Fibroblast of mammary gland (primary cell): Measurements from ENCODE around the gene NFIA.

ENCODE experiments used
- DNase-seq: peaks from one replicate; pipeline ENCODE4 v3.0.0-alpha.2; 2010; ENCODE audit warnings: low read depth
- H3K4me3 ChIP-seq: 2 replicates; pipeline ENCODE4 v1.5.1; 2011; ENCODE audit warnings: low read depth, mild to moderate bottlenecking, low read length, moderate library complexity; ENCODE audit not compliant: control insufficient read depth
- CTCF ChIP-seq: conservative IDR thresholded peaks from 2 replicates; pipeline ENCODE4 v1.5.1; 2011; ENCODE audit warnings: low read depth, low read length, inconsistent platforms; ENCODE audit not compliant: control insufficient read depth, insufficient read depth

The NFIA gene

GRCh38 chr1:61133335-61134019, 51.1 kb downstream of the NFIA start:
- no peak for TF ChIP-seq CTCF
- no peak for DNase-seq
- no peak overlapping the region for H3K4me3 ChIP-seq

GRCh38 chr1:61135291-61135690, 52.9 kb downstream of the NFIA start:
- no peak for TF ChIP-seq CTCF
- no peak overlapping the region for H3K4me3 ChIP-seq
- no peak for DNase-seq

- DNase-seq = no peak
- TF ChIP-seq CTCF = no peak
- no peak overlapping the region for H3K4me3 ChIP-seq
Observed at GRCh38 chr1:61138305-61138704, 55.9 kb downstream of the NFIA start.

GRCh38 chr1:61138921-61139774, 56.8 kb downstream of the NFIA start:
- no peak overlapping the region for H3K4me3 ChIP-seq
- peak; percentile 74 for DNase-seq
- no peak for TF ChIP-seq CTCF

GRCh38 chr1:61139775-61140549, 57.6 kb downstream of the NFIA start:
- H3K4me3 ChIP-seq = no peak overlapping the region
- DNase-seq = no peak
- TF ChIP-seq CTCF = no peak

- H3K4me3 ChIP-seq = no peak overlapping the region
- no peak for TF ChIP-seq CTCF
- DNase-seq = no peak
Observed at GRCh38 chr1:61140778-61141177, 58.4 kb downstream of the NFIA start.
